Measurements from ENCODE around the gene CHCHD4.

CHCHD4 gene

GRCh38 chr3:14148041-14148985 lies 23.6 kb upstream of the CHCHD4 start:
- no peak for DNase-seq

- no peak for DNase-seq
These were observed 22.9 kb upstream of the CHCHD4 start for GRCh38 chr3:14147617-14148016.

GRCh38 chr3:14147066-14147435 lies 22.4 kb upstream of the CHCHD4 start:
- no peak for DNase-seq

- DNase-seq: no peak
These were observed 21.9 kb upstream of the CHCHD4 start for GRCh38 chr3:14146381-14147065.

GRCh38 chr3:14145670-14146380 lies 21.2 kb upstream of the CHCHD4 start:
- DNase-seq: no peak

- no peak for DNase-seq
These were observed 20.6 kb upstream of the CHCHD4 start for GRCh38 chr3:14145236-14145635.

- peak; percentile 99 for DNase-seq
These were observed 19.9 kb upstream of the CHCHD4 start for GRCh38 chr3:14144423-14145075.

- DNase-seq: peak; percentile 97
These were observed 18.9 kb upstream of the CHCHD4 start for GRCh38 chr3:14143271-14144225.

- DNase-seq: no peak
These were observed 18.0 kb upstream of the CHCHD4 start for GRCh38 chr3:14142567-14143270.

GRCh38 chr3:14141602-14142341 lies 17.1 kb upstream of the CHCHD4 start:
- no peak for DNase-seq

GRCh38 chr3:14141144-14141543 lies 16.5 kb upstream of the CHCHD4 start:
- no peak for DNase-seq

- DNase-seq: no peak
These were observed 16.0 kb upstream of the CHCHD4 start for GRCh38 chr3:14140668-14141067.

- DNase-seq: no peak
These were observed 15.1 kb upstream of the CHCHD4 start for GRCh38 chr3:14139771-14140170.

- DNase-seq: no peak
These were observed 14.4 kb upstream of the CHCHD4 start for GRCh38 chr3:14138878-14139655.

GRCh38 chr3:14138109-14138877 lies 13.6 kb upstream of the CHCHD4 start:
- DNase-seq: no peak

GRCh38 chr3:14137445-14137844 lies 12.8 kb upstream of the CHCHD4 start:
- DNase-seq: no peak

- DNase-seq: no peak
These were observed 12.3 kb upstream of the CHCHD4 start for GRCh38 chr3:14137004-14137403.

- DNase-seq: no peak
These were observed 10.9 kb upstream of the CHCHD4 start for GRCh38 chr3:14135581-14135980.

- no peak for DNase-seq
These were observed 9.6 kb upstream of the CHCHD4 start for GRCh38 chr3:14134291-14134690.

Measured in fibroblast of skin of right biceps (primary cell).